Measurements from ENCODE around the gene APBA1.

Gene APBA1

DNA sequence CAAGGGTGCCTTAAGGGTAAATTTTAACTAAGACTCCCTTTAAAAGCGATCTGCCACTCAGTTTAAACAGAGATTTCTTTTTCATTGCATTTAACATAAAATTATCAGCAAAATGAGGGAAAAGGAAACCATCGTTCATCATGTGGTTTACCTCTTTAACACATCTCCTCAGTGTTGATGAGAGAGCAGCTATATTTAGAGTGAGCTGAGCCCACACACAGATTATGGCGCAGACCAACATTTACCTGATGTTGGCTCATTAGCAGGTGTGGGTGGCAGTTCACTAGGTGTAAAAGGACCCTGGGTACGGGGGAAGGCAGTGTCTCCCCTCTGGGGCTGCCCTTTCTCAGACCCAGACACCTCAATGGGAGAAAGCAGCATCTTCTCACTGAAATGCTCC, 197.3 kb downstream of the APBA1 start:
- TF ChIP-seq, protein P1, sequence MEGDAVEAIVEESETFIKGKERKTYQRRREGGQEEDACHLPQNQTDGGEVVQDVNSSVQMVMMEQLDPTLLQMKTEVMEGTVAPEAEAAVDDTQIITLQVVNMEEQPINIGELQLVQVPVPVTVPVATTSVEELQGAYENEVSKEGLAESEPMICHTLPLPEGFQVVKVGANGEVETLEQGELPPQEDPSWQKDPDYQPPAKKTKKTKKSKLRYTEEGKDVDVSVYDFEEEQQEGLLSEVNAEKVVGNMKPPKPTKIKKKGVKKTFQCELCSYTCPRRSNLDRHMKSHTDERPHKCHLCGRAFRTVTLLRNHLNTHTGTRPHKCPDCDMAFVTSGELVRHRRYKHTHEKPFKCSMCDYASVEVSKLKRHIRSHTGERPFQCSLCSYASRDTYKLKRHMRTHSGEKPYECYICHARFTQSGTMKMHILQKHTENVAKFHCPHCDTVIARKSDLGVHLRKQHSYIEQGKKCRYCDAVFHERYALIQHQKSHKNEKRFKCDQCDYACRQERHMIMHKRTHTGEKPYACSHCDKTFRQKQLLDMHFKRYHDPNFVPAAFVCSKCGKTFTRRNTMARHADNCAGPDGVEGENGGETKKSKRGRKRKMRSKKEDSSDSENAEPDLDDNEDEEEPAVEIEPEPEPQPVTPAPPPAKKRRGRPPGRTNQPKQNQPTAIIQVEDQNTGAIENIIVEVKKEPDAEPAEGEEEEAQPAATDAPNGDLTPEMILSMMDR (conservative IDR thresholded peaks at IDR 0.05; ENCODE audit: low read depth, low read length) = no peak
- no peak overlapping the region for H3K4me3 ChIP-seq (ENCODE audit: low read depth, low read length)
- DNase-seq (ENCODE audit: low read depth) = no peak

DNA sequence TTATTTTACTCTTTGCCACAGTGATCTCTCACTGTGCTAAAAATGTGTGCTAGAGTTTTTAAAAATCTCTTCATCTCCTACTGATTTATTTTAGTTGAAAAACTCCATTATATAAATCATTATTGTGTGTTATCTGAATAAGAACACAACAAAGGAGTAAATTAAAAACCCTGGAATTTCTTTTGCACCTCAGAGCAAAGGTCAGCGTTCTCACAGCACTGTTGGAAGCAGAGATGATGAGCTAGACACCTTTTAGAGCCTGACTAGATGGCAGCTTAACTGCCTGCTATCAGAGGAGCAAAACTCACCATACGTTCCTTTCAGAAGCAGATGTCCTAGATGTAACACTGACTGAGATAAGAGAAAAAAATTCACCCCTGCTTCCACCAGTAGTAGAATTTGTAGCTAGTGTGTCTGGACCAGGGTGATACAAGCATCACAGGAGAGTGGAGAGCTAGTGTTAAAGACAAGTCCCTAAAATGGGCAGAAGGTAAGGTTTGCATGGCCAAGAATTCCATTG, 200.0 kb downstream of the APBA1 start:
- DNase-seq (ENCODE audit: low read depth) = no peak
- no peak overlapping the region for H3K4me3 ChIP-seq (ENCODE audit: low read depth, low read length)
- TF ChIP-seq, protein P1 (conservative IDR thresholded peaks at IDR 0.05; ENCODE audit: low read depth, low read length) = no peak

DNA sequence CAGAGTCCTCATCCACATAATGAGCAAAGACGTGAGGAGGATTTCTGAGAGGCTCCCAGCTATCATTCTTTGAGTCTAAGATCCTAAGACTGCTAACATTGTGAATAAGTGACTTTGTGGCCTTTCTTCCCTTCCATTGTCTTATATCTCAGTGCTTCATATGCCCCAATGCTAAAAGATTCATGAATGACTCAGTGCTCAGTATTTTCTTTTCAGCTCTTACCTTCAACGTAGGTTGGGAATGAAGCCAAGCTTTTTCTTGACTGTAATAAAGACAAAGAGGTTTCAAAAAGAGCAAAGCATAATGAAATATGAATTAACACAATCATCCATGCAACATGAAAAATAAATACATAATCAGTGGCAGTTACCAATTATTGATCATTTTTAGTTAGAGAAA, 200.7 kb downstream of the APBA1 start:
- DNase-seq (ENCODE audit: low read depth) = peak; percentile 13

DNA sequence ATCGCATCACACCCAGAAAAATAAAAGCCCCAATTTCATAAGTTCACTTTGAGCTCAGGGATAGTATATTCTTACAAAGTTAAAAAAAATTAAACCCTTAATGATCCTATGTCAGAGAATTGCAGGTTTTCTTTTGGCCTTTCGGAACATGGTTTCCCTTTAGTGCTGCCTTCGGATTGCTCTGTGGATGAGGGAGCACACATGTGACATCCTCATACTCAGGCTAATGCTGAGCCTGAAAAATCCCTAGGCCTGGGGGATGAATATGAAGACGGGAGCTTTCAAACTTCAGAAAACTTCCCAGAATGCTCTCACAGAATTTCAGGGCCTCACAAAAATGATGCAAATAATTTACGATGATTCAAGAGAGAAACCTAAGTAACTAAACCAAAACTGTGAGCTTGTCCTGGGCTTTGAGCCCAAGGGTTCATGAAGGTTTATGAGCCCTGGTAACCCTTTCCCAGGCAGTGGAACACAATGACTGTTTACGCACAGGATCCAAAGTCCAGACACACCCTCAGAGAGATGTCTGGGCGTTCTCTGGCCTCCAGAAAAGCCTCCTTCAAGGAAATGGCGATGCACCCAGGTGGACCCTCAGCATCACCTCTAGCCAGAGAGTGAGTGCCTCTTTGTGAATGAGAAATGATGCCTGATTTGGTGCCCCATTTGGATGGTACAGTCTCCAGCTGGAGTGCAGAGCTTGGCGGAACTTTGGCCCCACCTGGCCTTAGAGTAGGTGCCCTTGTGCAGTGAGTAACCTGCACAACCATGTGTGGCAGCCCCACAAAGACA, 201.8 kb downstream of the APBA1 start:
- TF ChIP-seq, protein P1 (conservative IDR thresholded peaks at IDR 0.05; ENCODE audit: low read depth, low read length) = no peak
- DNase-seq (ENCODE audit: low read depth) = no peak
- no peak overlapping the region for H3K4me3 ChIP-seq (ENCODE audit: low read depth, low read length)

More for the DNA sequence above, 200.7 kb downstream of the APBA1 start:
- no peak overlapping the region for H3K4me3 ChIP-seq (ENCODE audit: low read depth, low read length)
- TF ChIP-seq, protein P1 (conservative IDR thresholded peaks at IDR 0.05; ENCODE audit: low read depth, low read length) = no peak

DNA sequence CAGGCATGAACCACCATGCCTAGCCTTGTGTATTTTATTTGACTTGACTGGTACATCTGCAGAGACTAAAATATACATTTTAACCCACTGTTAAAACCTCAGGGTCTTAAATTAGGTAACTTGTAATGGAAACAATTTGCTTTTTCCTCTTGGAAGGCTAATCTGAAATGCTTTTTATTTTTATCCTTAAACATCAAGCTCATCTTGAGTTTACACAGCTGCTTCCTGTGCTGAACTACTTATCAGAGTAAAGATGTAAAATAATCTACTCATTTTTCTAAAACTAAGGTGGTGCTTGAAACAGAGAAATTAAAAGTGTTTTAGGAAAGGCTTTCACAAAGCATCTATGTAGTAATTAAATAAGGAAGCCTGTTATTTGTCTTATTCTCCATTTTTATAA, 203.0 kb downstream of the APBA1 start:
- DNase-seq (ENCODE audit: low read depth) = no peak
- no peak overlapping the region for H3K4me3 ChIP-seq (ENCODE audit: low read depth, low read length)
- TF ChIP-seq, protein P1 (conservative IDR thresholded peaks at IDR 0.05; ENCODE audit: low read depth, low read length) = no peak

DNA sequence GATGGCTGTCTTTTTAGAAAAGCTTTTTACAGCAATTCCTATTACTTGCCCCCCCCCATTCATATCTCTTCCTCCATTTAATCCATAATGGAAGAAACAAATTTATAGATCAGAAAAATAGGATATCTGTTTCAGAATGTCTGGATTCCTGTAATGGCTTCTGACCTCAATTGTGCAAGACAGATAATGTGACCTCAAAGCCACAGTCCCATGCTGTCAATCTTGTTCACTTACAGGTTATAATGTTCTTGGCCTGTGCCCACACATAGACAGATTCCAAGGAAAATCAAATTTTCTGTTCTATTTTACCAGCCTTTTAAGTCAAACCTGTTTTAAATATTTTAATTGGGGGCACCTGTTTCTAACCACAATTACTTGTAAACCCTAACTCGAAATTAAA, 203.8 kb downstream of the APBA1 start:
- TF ChIP-seq, protein P1 (conservative IDR thresholded peaks at IDR 0.05; ENCODE audit: low read depth, low read length) = no peak
- H3K4me3 ChIP-seq (ENCODE audit: low read depth, low read length) = no peak overlapping the region
- DNase-seq (ENCODE audit: low read depth) = no peak

DNA sequence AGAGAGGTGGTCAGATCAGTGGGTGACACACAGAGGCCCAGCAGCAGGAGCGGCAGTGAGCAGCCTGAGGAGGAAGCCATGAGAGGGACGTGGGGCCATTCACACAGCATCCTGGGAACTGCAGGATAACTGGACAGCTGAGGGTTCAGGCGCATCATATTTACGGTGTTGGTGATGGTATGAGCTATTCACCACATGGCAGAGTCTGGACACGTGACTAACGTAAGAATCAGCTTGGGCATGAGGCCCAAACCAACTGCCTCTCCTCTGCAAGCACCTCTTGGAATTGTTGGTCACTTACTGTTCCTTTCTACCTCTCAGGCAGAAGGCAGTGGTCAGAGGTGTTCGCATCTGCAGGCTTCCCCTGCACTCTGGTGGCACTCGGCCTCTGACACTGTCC, 206.0 kb downstream of the APBA1 start:
- TF ChIP-seq, protein P1 (conservative IDR thresholded peaks at IDR 0.05; ENCODE audit: low read depth, low read length) = no peak
- H3K4me3 ChIP-seq (ENCODE audit: low read depth, low read length) = no peak overlapping the region
- DNase-seq (ENCODE audit: low read depth) = peak; percentile 4
